GM19240 (cell line): ENCODE measurements around the gene RASD2.
A peak's percentile ranks its signal among the peaks of the same experiment; 100 is the strongest.

Source experiments
- DNase-seq: peaks from one replicate; pipeline ENCODE4 v3.0.0; 2011; ENCODE audit warnings: low spot score; ENCODE audit not compliant: insufficient read length

RASD2 gene

GRCh38 chr22:35539910-35540594 is 579 bp upstream of the RASD2 start:
- DNase-seq, result peak; percentile 68

DNA sequence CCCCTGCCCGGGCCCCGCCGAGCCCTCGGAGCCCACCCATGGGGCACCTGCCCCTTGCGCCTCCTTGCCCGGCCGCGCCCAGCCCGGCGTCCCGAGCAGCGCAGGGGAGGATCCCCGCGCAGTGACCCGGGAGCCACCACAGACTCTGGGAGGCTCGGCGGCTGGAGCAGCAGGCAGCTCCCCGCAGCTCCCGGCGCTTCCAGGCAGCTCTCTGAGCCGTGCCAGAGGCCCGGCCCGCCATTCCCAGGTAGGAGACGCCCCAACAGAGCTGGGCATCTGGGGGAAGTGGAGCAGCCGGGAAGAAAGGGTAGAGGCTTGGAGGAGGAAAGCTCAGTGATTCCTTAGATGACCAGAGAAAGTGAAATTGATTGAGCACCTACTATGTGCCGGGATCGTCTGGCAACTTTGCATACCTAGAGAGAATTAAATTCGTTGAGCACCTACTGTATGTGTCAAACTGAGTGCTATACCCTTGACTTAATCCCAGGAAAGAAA is 670 bp downstream of the RASD2 start:
- DNase-seq, result no peak

- no peak for DNase-seq
Observed at GRCh38 chr22:35542157-35542938, 1.7 kb downstream of the RASD2 start.

DNA sequence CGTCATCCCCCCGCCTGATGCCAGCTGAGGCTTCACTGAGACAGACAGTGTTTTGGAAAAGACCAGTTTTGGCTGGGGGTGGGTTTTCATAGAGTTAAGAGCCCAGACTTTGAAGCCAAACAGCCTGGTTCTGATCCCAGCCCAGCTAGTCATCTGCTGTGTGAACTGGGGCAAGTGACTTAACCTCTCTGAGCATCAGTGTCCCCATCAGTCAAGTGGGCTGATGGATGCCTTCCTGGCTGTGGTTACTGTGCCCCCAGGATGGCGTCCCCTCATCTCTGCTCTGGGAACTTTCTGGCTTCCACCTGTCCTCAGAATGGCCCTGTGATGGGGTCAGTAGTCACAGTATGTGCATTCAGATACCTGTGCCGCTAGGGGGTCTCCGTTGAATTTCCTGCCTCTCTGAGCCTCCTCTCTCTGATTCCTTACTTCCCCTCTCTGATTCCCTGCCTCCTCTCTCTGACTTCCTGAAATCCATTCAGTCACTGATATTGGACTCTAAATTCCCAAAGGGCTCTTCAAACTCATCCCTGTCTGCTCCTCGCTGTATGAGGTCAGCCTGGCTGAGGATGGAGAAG is 2.4 kb downstream of the RASD2 start:
- no peak for DNase-seq

DNA sequence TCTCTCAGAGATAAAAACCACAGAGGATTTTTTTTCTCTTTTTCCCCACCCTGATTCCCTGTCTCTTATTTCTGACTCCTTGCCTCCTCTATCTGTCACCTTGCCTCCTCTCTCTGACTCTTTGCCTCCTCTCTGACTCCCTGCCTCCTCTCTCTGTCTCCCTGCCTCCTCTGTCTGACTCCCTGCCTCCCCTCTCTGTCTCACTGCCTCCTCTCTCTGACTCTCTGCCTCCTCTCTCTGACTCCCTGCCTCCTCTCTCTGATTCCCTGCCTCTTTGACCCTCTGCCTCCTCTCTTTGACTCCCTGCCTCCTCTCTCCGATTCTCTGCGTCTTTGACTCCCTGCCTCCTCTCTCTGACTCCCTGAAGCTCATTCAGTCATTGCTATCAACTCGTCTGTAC is 3.1 kb downstream of the RASD2 start:
- no peak for DNase-seq

DNA sequence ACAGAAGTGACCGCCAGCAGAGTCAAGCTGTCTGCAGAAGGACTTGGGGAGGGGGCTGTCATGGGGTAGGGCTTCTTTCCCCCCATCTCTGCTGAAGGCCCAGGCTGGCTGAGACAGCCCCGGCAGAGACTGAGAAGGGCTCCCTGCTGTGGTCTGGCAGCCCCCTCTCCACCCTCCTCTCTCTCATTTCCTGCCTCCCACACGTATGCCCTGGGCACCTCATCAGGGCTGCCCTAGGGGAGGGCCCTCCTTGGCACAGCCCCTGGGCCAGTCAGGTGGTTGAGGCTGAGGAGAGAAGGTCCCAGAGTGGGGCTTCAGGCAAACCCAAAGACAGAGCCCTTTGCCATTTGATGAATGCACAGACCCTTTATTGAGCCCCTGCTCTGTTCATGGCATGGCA is 3.6 kb downstream of the RASD2 start:
- DNase-seq, result no peak

GRCh38 chr22:35544827-35545226 is 4.2 kb downstream of the RASD2 start:
- no peak for DNase-seq

- no peak for DNase-seq
Observed at GRCh38 chr22:35546886-35547285, 6.3 kb downstream of the RASD2 start.

- no peak for DNase-seq
Observed at GRCh38 chr22:35547987-35548721, 7.5 kb downstream of the RASD2 start.

- no peak for DNase-seq
Observed at GRCh38 chr22:35548722-35549112, 8.1 kb downstream of the RASD2 start.

GRCh38 chr22:35549328-35549727 is 8.7 kb downstream of the RASD2 start:
- DNase-seq, result no peak

GRCh38 chr22:35551549-35552177 is 11.0 kb downstream of the RASD2 start:
- DNase-seq, result no peak

- DNase-seq, result peak; percentile 68
Observed at GRCh38 chr22:35552196-35552842, 11.7 kb downstream of the RASD2 start.

GRCh38 chr22:35552846-35553245 is 12.2 kb downstream of the RASD2 start:
- no peak for DNase-seq

- DNase-seq, result no peak
Observed at GRCh38 chr22:35553341-35553740, 12.7 kb downstream of the RASD2 start.

- no peak for DNase-seq
Observed at GRCh38 chr22:35554297-35554845, 13.7 kb downstream of the RASD2 start.

DNA sequence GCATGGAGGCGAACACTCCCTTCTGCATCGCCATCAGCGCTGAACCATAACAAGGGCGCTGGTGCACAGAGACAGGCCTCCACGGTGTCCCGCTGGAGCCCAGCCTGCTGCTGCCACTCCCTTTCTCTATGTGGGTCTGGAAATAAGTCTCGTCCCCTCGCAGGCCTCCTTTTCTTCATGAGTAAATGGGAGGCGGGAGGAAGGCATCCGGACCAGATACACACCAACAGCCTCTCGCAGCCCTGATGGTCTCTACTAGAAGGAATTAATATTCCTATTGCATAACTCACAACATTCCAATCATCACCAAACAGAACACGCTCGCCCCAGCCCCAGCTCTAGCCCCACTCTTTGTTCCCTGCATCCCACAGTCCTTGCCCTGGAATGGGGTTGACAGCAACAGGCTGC is 14.9 kb downstream of the RASD2 start:
- no peak for DNase-seq

DNA sequence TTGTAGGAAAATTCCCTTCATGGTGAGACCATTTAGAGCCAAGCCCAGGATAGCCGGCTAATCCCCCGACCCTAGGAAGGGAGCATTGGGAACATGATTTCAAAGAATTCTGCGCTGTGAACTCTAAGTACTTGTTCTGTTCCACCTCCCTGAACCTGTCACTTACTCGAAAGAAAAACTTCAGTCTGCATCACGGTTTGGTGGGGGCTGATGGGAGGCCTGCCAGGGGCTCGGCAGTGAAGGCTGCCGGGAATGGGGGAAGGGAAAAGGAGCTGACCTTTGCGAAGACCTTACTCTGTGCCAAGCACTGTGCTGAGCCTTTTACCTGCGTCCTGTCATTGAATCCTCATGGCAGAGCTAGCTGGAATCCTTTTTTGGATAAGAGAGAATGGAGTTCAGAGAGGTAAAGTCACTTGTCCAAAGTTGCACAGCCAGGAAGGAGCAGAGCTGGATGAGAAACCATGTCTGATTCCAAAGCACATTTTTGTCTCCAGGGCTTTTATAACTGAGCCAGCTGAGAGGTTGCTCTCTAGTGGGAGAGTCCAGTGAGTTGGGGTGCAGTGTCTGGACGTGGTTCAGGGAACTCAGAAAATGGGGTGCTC is 15.4 kb downstream of the RASD2 start:
- DNase-seq, result no peak

DNA sequence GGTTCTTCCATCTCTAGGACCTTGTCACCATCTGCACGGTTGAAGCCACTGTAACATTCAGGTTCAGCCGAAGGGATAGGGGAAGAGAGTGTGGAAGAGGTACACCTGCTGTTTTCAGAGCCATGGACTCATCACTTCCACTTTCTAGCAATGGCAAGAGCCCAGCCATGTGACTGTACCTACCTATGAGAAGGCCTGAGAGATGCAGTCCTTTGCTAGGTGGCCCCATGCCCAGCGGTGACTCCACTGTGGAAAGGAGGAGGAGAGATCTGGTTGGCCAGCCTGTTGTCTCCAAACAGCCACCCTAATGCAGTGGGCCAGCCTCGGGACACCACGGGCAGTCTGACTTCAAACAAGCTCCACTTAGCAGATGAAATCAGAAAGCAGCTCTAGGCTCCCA is 16.0 kb downstream of the RASD2 start:
- DNase-seq, result no peak

DNA sequence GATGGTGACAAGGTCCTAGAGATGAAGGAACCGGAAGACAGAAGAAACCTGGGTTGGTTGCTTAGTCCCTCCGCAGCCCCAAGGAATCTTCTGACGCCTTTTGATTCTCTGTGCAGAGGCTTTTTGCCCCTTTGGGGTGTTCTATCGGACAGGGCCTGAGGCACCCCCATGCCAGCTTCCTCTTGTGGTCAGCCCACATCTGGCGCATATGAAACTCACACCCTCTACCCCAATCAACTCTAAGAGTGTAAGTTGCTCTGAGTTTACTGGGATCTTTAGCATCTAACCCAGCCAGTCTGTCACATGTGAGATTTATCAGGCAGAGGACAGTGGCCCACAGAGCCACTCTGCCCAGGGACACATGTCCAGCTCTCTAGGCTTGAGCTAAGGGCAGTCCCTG is 17.4 kb downstream of the RASD2 start:
- DNase-seq, result no peak
